ENCODE data around the gene PNKP. TPM values are rescaled to one million over a fixed set of nuclear protein-coding genes. Genes with fewer than 3 reads are reported as not detected.

The PNKP gene
- total and polyA plus RNA-seq, 9 of the 15 experiments (the other 6 are each of a cell fraction or from before 2014, with no cell fraction given), result 2.8 to 85.4 (median 25.3) TPM

- no peak for TF ChIP-seq CHD7 (IDR thresholded peaks at IDR 0.05; ENCODE audit: low read depth, low read length)
- no peak for TF ChIP-seq KLF1 (tag; IDR thresholded peaks at IDR 0.05)
- TF ChIP-seq KAT2B (IDR thresholded peaks at IDR 0.05; ENCODE audit: low read depth, low read length), result no peak
- TF ChIP-seq FOXJ3 (CRISPR knock-in tag; IDR thresholded peaks at IDR 0.05), result no peak
- no peak for TF ChIP-seq NFYB (IDR thresholded peaks at IDR 0.05; ENCODE audit: extremely low read depth, insufficient read length)
- TF ChIP-seq TBP (optimal IDR thresholded peaks at IDR 0.05; ENCODE audit: low read depth, low read length), result no peak
- TF ChIP-seq DIDO1 (tag; IDR thresholded peaks at IDR 0.05; ENCODE audit: low read depth), result 0 out of 2 replicates have a peak, but pooled peaks have one; percentile 39
- TF ChIP-seq TOE1 (IDR thresholded peaks at IDR 0.05; ENCODE audit: borderline replicate concordance), result no peak; the same call in 1 of the 2 replicates
- TF ChIP-seq TOE1 (CRISPR knock-in tag; IDR thresholded peaks at IDR 0.05; ENCODE audit: borderline replicate concordance, low read depth), result no peak
- no peak for TF ChIP-seq PTTG1 (tag; IDR thresholded peaks at IDR 0.05; ENCODE audit: low read depth)
- no peak for TF ChIP-seq RBFOX2 (IDR thresholded peaks at IDR 0.05; ENCODE audit: low read depth, low read length)
- no peak for TF ChIP-seq NUFIP1 (IDR thresholded peaks at IDR 0.05; ENCODE audit: partially characterized antibody)
- no peak for TF ChIP-seq MYNN (IDR thresholded peaks at IDR 0.05)
- no peak for TF ChIP-seq MYNN (CRISPR knock-in tag; IDR thresholded peaks at IDR 0.05)
- no peak for TF ChIP-seq MEF2A (IDR thresholded peaks at IDR 0.05; ENCODE audit: control insufficient read depth, low read depth, low read length)
- TF ChIP-seq DNMT1 (IDR thresholded peaks at IDR 0.05), result 0 out of 2 replicates have a peak, but pooled peaks have one; percentile 31
- no peak for TF ChIP-seq KAT7 (CRISPR knock-in tag; IDR thresholded peaks at IDR 0.05; ENCODE audit: borderline replicate concordance)
- no peak for TF ChIP-seq MXD1 (CRISPR knock-in tag; IDR thresholded peaks at IDR 0.05; ENCODE audit: borderline replicate concordance, poor library complexity, severe bottlenecking)
Observed at GRCh38 chr19:49869009-49869483, 1.7 kb upstream of the PNKP start (continued).
